B cell (primary cell): Measurements from ENCODE around the gene CSF1R.

Experiments
- EZH2 ChIP-seq: IDR thresholded peaks from 2 replicates; pipeline ENCODE4 v1.6.1; 2012; ENCODE audit warnings: borderline replicate concordance, low read depth, mild to moderate bottlenecking, moderate library complexity, low read length; ENCODE audit not compliant: insufficient read depth, poor library complexity, severe bottlenecking
- TF ChIP-seq, protein P1 (sequence below): fragments of 200-600 bp; IDR thresholded peaks from one replicate; pipeline ENCODE4 v1.8.0; 2022; ENCODE audit warnings: antibody characterized with exemption, mild to moderate bottlenecking

GRCh38 chr5:150129813-150130492, 43.6 kb upstream of the CSF1R start:
- TF ChIP-seq, protein P1, sequence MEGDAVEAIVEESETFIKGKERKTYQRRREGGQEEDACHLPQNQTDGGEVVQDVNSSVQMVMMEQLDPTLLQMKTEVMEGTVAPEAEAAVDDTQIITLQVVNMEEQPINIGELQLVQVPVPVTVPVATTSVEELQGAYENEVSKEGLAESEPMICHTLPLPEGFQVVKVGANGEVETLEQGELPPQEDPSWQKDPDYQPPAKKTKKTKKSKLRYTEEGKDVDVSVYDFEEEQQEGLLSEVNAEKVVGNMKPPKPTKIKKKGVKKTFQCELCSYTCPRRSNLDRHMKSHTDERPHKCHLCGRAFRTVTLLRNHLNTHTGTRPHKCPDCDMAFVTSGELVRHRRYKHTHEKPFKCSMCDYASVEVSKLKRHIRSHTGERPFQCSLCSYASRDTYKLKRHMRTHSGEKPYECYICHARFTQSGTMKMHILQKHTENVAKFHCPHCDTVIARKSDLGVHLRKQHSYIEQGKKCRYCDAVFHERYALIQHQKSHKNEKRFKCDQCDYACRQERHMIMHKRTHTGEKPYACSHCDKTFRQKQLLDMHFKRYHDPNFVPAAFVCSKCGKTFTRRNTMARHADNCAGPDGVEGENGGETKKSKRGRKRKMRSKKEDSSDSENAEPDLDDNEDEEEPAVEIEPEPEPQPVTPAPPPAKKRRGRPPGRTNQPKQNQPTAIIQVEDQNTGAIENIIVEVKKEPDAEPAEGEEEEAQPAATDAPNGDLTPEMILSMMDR, result peak; percentile 74
- TF ChIP-seq EZH2, result no peak
